Transverse colon (tissue), 4 donors: ENCODE measurements around the gene LSM3.

Experiments used
- POLR2AphosphoS5 ChIP-seq, 3 donors: sonication (generic); formaldehyde crosslinking; IDR thresholded peaks; one replicate each; pipeline ENCODE4 v1.6.1; 2016; ENCODE audit warnings: antibody characterized with exemption in 3 of 3
- TF ChIP-seq, protein P1 (sequence below), 5 experiments: fragments of 200-600 bp in 3 of 5; fragments of 450-650 bp in 2 of 5; sonication (generic) in 3 of 5; IDR thresholded peaks; 1 replicate in 2 of 5; 2 replicates in 3 of 5; pipeline ENCODE4 v1.5.1; 2016 to 2017; ENCODE audit warnings: antibody characterized with exemption in 5 of 5, inconsistent platforms in 3 of 5, mild to moderate bottlenecking in 2 of 5, moderate library complexity in 1 of 5

DNA sequence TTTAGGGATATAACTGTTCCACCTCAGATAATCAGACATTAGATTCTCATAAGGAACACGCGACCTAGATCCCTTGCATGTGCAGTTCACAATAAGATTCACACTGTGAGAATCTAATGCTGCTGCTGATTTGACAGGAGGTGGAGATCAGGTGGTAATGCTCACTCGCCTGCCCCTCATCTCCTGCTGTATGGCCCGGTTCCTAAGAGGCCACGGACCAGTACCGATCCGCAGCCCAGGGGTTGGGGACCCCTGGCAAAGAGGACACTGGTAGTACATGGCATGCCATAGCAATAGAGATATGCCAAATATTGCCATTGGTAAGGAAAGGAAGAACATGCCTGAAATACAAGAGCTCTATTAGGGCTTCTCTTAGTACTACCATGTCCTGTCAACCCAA is 59.7 kb downstream of the LSM3 start:
- TF ChIP-seq, protein P1, sequence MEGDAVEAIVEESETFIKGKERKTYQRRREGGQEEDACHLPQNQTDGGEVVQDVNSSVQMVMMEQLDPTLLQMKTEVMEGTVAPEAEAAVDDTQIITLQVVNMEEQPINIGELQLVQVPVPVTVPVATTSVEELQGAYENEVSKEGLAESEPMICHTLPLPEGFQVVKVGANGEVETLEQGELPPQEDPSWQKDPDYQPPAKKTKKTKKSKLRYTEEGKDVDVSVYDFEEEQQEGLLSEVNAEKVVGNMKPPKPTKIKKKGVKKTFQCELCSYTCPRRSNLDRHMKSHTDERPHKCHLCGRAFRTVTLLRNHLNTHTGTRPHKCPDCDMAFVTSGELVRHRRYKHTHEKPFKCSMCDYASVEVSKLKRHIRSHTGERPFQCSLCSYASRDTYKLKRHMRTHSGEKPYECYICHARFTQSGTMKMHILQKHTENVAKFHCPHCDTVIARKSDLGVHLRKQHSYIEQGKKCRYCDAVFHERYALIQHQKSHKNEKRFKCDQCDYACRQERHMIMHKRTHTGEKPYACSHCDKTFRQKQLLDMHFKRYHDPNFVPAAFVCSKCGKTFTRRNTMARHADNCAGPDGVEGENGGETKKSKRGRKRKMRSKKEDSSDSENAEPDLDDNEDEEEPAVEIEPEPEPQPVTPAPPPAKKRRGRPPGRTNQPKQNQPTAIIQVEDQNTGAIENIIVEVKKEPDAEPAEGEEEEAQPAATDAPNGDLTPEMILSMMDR (IDR thresholded peaks at IDR 0.05), result no peak
- no peak for TF ChIP-seq POLR2AphosphoS5 (IDR thresholded peaks at IDR 0.05)
